Measurements from ENCODE around the gene NAA35.

Gene NAA35

DNA sequence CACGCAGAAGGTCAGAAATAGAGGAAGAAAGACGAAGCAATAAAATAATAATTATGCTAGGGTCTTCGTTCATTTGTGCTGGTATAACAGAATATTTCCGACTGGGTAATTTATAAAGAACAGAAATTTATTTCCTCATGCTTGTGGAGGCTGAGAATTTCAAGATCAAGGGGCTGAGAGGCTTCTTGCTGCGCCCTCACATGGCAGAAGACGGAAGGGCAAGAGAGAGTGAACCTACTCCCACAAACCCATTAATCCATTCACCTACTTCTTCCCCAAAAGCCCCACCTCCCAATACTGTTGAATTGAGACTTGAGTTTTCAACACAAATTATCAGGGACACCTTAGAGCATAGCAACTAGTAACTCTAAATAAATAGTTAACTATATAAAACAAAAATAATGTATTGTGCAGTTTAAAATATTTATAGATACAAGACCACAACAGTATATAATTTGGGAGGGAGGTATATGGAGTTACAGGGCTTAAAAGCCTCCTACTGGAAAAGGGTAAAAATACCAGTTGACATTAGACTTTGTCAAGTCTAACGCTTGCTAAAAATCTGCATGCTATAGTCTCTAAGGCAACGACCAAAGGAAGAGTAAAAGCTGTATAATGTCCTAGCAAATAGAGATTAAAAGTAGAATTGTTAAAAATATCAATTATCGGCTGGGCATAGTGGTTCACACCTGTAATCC, 40.3 kb upstream of the NAA35 start:
- DNase-seq (ENCODE audit: low spot score): peak; percentile 39
- in situ Hi-C loops (cut with MboI; ENCODE audit: low pct_unique_long_range_greater_than_20kb, low sequenced_read_pairs, unreplicated experiment): no loop called here
- TF ChIP-seq, protein P1, sequence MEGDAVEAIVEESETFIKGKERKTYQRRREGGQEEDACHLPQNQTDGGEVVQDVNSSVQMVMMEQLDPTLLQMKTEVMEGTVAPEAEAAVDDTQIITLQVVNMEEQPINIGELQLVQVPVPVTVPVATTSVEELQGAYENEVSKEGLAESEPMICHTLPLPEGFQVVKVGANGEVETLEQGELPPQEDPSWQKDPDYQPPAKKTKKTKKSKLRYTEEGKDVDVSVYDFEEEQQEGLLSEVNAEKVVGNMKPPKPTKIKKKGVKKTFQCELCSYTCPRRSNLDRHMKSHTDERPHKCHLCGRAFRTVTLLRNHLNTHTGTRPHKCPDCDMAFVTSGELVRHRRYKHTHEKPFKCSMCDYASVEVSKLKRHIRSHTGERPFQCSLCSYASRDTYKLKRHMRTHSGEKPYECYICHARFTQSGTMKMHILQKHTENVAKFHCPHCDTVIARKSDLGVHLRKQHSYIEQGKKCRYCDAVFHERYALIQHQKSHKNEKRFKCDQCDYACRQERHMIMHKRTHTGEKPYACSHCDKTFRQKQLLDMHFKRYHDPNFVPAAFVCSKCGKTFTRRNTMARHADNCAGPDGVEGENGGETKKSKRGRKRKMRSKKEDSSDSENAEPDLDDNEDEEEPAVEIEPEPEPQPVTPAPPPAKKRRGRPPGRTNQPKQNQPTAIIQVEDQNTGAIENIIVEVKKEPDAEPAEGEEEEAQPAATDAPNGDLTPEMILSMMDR (IDR thresholded peaks at IDR 0.05; ENCODE audit: extremely low read depth, insufficient read depth, missing control alignments): peak; percentile 81

DNA sequence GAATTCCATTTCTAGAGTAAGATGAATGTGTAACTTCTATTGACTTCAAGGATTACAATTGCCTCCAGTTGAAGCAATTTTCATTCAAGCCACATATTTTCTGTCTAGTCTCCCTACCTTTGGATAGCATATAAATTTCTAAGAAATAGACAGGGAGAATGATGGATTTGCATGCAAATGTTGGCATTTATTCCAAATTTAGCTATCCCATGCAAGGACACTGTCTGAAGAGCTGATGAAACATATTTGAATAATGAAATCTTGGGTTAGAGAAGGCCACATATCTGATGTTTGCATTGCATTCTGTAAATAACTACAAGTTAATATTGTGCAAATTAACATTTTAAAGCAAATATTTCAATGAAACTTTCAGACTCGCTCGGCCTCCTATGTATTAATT, 36.0 kb upstream of the NAA35 start:
- DNase-seq (ENCODE audit: low spot score): no peak
- TF ChIP-seq, protein P1 (IDR thresholded peaks at IDR 0.05; ENCODE audit: extremely low read depth, insufficient read depth, missing control alignments): no peak
- in situ Hi-C loops (cut with MboI; ENCODE audit: low pct_unique_long_range_greater_than_20kb, low sequenced_read_pairs, unreplicated experiment): no loop called here

DNA sequence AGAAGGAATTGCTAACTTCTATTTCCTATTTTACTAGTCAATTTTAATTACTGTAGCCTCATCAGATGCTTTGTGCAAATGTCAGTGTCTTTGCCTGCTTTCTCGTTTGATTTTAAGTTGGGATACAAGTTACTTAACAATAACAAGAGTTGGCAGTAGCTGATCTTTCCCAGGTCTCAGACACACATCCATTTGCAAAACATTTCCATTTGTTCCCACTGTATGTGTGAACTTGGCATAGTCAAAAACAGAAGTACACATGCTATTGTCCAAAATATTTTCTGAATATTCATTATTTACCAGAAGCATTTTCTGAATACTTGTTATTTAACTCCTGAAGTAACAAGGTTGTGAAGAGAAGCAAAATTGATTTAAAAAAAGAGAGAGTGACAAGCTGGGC, 35.0 kb upstream of the NAA35 start:
- in situ Hi-C loops (cut with MboI; ENCODE audit: low pct_unique_long_range_greater_than_20kb, low sequenced_read_pairs, unreplicated experiment): no loop called here
- TF ChIP-seq, protein P1 (IDR thresholded peaks at IDR 0.05; ENCODE audit: extremely low read depth, insufficient read depth, missing control alignments): no peak
- DNase-seq (ENCODE audit: low spot score): no peak

DNA sequence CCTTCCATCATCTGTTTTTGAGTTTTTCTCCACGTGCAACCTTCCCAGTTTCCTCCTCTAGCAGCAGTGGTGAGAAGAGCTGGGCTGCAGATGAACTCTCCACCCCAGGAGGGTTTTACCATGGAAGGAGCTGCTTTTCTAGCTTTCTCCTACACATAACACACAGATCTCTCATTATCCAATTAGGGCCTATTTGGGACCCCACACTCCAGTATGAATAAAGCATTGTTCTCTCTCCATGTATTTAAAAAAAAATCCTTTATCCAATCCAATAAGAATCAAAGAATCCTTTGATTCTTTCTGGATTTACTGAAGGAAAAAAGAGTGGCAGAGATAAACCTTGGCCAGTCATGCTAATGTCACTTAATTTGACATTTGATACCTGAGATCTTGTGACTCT, 31.6 kb upstream of the NAA35 start:
- DNase-seq (ENCODE audit: low spot score): no peak
- TF ChIP-seq, protein P1 (IDR thresholded peaks at IDR 0.05; ENCODE audit: extremely low read depth, insufficient read depth, missing control alignments): no peak
- in situ Hi-C loops (cut with MboI; ENCODE audit: low pct_unique_long_range_greater_than_20kb, low sequenced_read_pairs, unreplicated experiment): no loop called here

DNA sequence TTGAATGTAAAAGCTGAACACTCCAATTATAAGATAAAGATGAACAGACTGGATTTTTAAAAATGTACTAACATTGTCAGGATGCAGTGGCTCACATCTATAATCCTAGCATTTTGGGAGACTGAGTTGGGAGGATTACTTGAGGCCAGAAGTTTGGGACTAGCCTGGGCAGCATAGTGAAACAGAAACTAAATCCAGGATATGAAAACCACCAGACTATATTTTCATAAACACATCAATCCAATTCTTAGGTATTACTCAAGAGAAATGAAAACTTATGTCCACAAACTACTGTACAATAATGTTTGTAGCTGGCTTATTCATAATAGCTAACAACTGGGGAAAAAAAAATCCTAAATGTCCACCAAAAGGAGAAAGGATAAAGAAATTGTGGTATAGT, 26.8 kb upstream of the NAA35 start:
- DNase-seq (ENCODE audit: low spot score): no peak
- in situ Hi-C loops (cut with MboI; ENCODE audit: low pct_unique_long_range_greater_than_20kb, low sequenced_read_pairs, unreplicated experiment): no loop called here
- TF ChIP-seq, protein P1 (IDR thresholded peaks at IDR 0.05; ENCODE audit: extremely low read depth, insufficient read depth, missing control alignments): no peak

DNA sequence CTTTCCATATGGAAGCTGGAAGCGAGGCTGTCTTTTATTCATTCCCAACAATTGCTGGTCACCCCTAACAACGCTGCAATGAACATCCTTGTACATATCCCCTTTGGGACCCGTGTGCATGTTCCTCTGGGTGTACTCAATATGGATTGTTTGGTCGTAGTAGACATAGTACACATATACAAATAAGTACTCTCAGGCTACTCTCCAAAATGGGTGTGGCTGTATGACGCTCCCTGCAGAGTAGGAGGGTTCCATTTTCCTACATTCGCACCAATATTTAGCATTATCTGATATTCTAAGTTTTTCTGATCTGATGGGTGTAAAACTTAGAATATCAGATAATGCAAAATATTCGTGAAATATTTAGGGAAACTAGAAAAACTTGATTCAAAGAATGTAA, 23.2 kb upstream of the NAA35 start:
- no peak for DNase-seq (ENCODE audit: low spot score)
- in situ Hi-C loops (cut with MboI; ENCODE audit: low pct_unique_long_range_greater_than_20kb, low sequenced_read_pairs, unreplicated experiment): no loop called here
- TF ChIP-seq, protein P1 (IDR thresholded peaks at IDR 0.05; ENCODE audit: extremely low read depth, insufficient read depth, missing control alignments): no peak

All from GM13977 (cell line).